SK-N-SH (cell line): ENCODE measurements around the gene HSPA12A. TPM values are rescaled to one million over a fixed set of nuclear protein-coding genes. Genes with fewer than 3 reads are reported as not detected.

Experiments used
- CTCF ChIA-PET: fragments of 300-600, 350-600 bp; formaldehyde crosslinking; extraction: SDS; loops from one replicate; lab custom pipeline; 2021; lab: Yijun Ruan, JAX
- POLR2A ChIA-PET: fragments of 350-600 bp; sonication (Branson Sonifier 250); formaldehyde crosslinking; extraction: SDS; loops from one replicate; lab custom pipeline; 2020; ENCODE audit warnings: antibody characterized with exemption, inconsistent platforms; lab: Yijun Ruan, JAX
- DNase-seq: peaks from one replicate; pipeline ENCODE4 v3.0.0; 2012
- H2AFZ ChIP-seq: fragments of 200-600 bp; sonication (generic); 2 replicates; pipeline ENCODE4 v1.8.1; 2016; ENCODE audit warnings: antibody characterized with exemption, mild to moderate bottlenecking, low read depth
- H3F3A ChIP-seq: fragments of 200-600 bp; sonication (generic); replicated peaks from 2 replicates; pipeline ENCODE3; 2016; ENCODE audit warnings: antibody characterized with exemption, mild to moderate bottlenecking; ENCODE audit not compliant: insufficient read depth
- H3K27ac ChIP-seq, 2 experiments: fragments of 200-500 bp in 1 of 2; fragments of 200-600 bp in 1 of 2; sonication (Bioruptor generic) in 1 of 2; sonication (generic), shearing (Covaris generic) in 1 of 2; 2 replicates each; pipeline versions ENCODE4 v1.5.1 to v1.6.1; 2014 to 2016; ENCODE audit warnings: low read depth in 2 of 2, inconsistent platforms in 1 of 2, low read length in 1 of 2, mild to moderate bottlenecking in 1 of 2, mixed read lengths in 1 of 2
- H3K27me3 ChIP-seq: fragments of 200-600 bp; sonication (generic), shearing (Covaris generic); 2 replicates; pipeline ENCODE4 v1.6.1; 2016; ENCODE audit warnings: mixed run types; ENCODE audit not compliant: insufficient read depth
- H3K36me3 ChIP-seq, 2 experiments: fragments of 200-500 bp in 1 of 2; fragments of 200-600 bp in 1 of 2; sonication (Bioruptor generic) in 1 of 2; sonication (generic) in 1 of 2; replicated peaks in 1 of 2; 2 replicates each; pipeline versions ENCODE3 to v1.5.1; 2014 to 2016; ENCODE audit warnings: low read length in 1 of 2, mild to moderate bottlenecking in 1 of 2; ENCODE audit not compliant: insufficient read depth in 2 of 2, control insufficient read depth in 1 of 2
- H3K4me1 ChIP-seq, 2 experiments: fragments of 200-500 bp in 1 of 2; fragments of 200-600 bp in 1 of 2; sonication (Bioruptor generic) in 1 of 2; sonication (generic), shearing (Covaris generic) in 1 of 2; 2 replicates each; pipeline versions ENCODE4 v1.5.1 to v1.6.1; 2014 to 2016; ENCODE audit warnings: low read depth in 1 of 2, low read length in 1 of 2, mixed run types in 1 of 2; ENCODE audit not compliant: insufficient read depth in 2 of 2, control insufficient read depth in 1 of 2
- H3K4me2 ChIP-seq: fragments of 200-600 bp; sonication (generic), shearing (Covaris generic); 2 replicates; pipeline ENCODE4 v1.6.1; 2017; ENCODE audit warnings: mixed run types
- H3K4me3 ChIP-seq, 2 experiments: fragments of 200-500 bp in 1 of 2; fragments of 200-600 bp in 1 of 2; sonication (Bioruptor generic) in 1 of 2; sonication (generic), shearing (Covaris generic) in 1 of 2; 2 replicates each; pipeline versions ENCODE4 v1.5.1 to v1.8.1; 2014 to 2016; ENCODE audit warnings: low read depth in 2 of 2, inconsistent platforms in 1 of 2, low read length in 1 of 2, mild to moderate bottlenecking in 1 of 2, mixed read lengths in 1 of 2, moderate library complexity in 1 of 2
- H3K79me2 ChIP-seq: fragments of 200-600 bp; sonication (generic); 2 replicates; pipeline ENCODE4 v1.8.1; 2017; ENCODE audit warnings: mild to moderate bottlenecking; ENCODE audit not compliant: insufficient read depth
- H3K9ac ChIP-seq: fragments of 200-600 bp; sonication (generic); 2 replicates; pipeline ENCODE4 v1.6.1; 2017; ENCODE audit warnings: mixed run types
- H3K9me2 ChIP-seq: fragments of 200-600 bp; sonication (generic); 2 replicates; pipeline ENCODE4 v1.6.1; 2017; ENCODE audit warnings: mixed run types
- H3K9me3 ChIP-seq: fragments of 200-600 bp; sonication (generic); 2 replicates; pipeline ENCODE4 v1.6.1; 2017; ENCODE audit warnings: mixed run types, mild to moderate bottlenecking, moderate library complexity
- H4K20me1 ChIP-seq: fragments of 200-600 bp; sonication (generic); 2 replicates; pipeline ENCODE4 v1.6.1; 2017; ENCODE audit warnings: mild to moderate bottlenecking, mixed run types; ENCODE audit not compliant: insufficient read depth
- CHD2 ChIP-seq: fragments of 150-350 bp; IDR thresholded peaks from 2 replicates; pipeline ENCODE4 v1.6.1; 2018; ENCODE audit warnings: low read length; ENCODE audit not compliant: partially characterized antibody
- CTCF ChIP-seq: fragments of 200-600 bp; sonication (generic); IDR thresholded peaks from 2 replicates; pipeline ENCODE4 v1.6.1; 2017; ENCODE audit warnings: antibody characterized with exemption, mild to moderate bottlenecking, moderate library complexity
- ELF1 ChIP-seq: IDR thresholded peaks from 2 replicates; pipeline ENCODE4 v1.4.0; 2012
- EP300 ChIP-seq, 2 experiments: IDR thresholded peaks; 2 replicates each; pipeline versions ENCODE4 v1.4.0 to v1.6.1; 2012; ENCODE audit warnings: borderline replicate concordance in 1 of 2, low read depth in 1 of 2, low read length in 1 of 2
- EZH2phosphoT487 ChIP-seq: fragments of 200-600 bp; sonication (generic); IDR thresholded peaks from 2 replicates; pipeline ENCODE4 v1.6.1; 2017; ENCODE audit warnings: low read depth, mixed run types, mild to moderate bottlenecking, antibody characterized with exemption, moderate library complexity, borderline replicate concordance
- FOXJ3 ChIP-seq: sonication (generic); formaldehyde crosslinking; IDR thresholded peaks from 2 replicates; pipeline ENCODE4 v1.5.1; 2020; ENCODE audit warnings: mild to moderate bottlenecking, missing genetic modification reagents
- FOXM1 ChIP-seq: IDR thresholded peaks from 2 replicates; pipeline ENCODE4 v1.4.0; 2012; ENCODE audit warnings: low read depth, mild to moderate bottlenecking
- GABPA ChIP-seq: IDR thresholded peaks from 2 replicates; pipeline ENCODE4 v1.4.0; 2012; ENCODE audit warnings: low read depth, mild to moderate bottlenecking
- GATA2 ChIP-seq: sonication (generic); formaldehyde crosslinking; IDR thresholded peaks from 2 replicates; pipeline ENCODE4 v1.5.0; 2020; ENCODE audit warnings: mild to moderate bottlenecking, missing genetic modification reagents
- MAX ChIP-seq: IDR thresholded peaks from 2 replicates; pipeline ENCODE4 v1.4.0; 2012; ENCODE audit warnings: low read depth
- MXI1 ChIP-seq: IDR thresholded peaks from 2 replicates; pipeline ENCODE4 v1.6.1; 2012; ENCODE audit warnings: mild to moderate bottlenecking, low read depth, low read length, improper control_type of control experiment
- NFIC ChIP-seq: IDR thresholded peaks from 2 replicates; pipeline ENCODE4 v1.4.0; 2012; ENCODE audit warnings: borderline replicate concordance
- NRF1 ChIP-seq: IDR thresholded peaks from 2 replicates; pipeline ENCODE4 v1.6.1; 2012; ENCODE audit warnings: low read depth, mild to moderate bottlenecking, low read length
- POLR2AphosphoS5 ChIP-seq: IDR thresholded peaks from 2 replicates; pipeline ENCODE4 v1.6.1; 2012; ENCODE audit warnings: low read depth, low read length
- RCOR1 ChIP-seq: fragments of 150-350 bp; IDR thresholded peaks from 2 replicates; pipeline ENCODE4 v1.6.1; 2017; ENCODE audit warnings: antibody characterized with exemption, low read length
- RXRA ChIP-seq: IDR thresholded peaks from 2 replicates; pipeline ENCODE4 v1.4.0; 2012; ENCODE audit warnings: low read depth, mild to moderate bottlenecking, borderline replicate concordance
- SIN3A ChIP-seq: IDR thresholded peaks from 2 replicates; pipeline ENCODE4 v1.6.1; 2012; ENCODE audit warnings: low read depth, mild to moderate bottlenecking, low read length, moderate library complexity, borderline replicate concordance
- SMC3 ChIP-seq: IDR thresholded peaks from 2 replicates; pipeline ENCODE4 v1.6.1; 2012; ENCODE audit warnings: low read depth, low read length, improper control_type of control experiment
- TAF1 ChIP-seq: IDR thresholded peaks from 2 replicates; pipeline ENCODE4 v1.6.1; 2012; ENCODE audit warnings: low read depth, mild to moderate bottlenecking, low read length, moderate library complexity, borderline replicate concordance
- TCF12 ChIP-seq: IDR thresholded peaks from 2 replicates; pipeline ENCODE4 v1.4.0; 2012
- TEAD4 ChIP-seq: IDR thresholded peaks from 2 replicates; pipeline ENCODE4 v1.4.0; 2012; ENCODE audit warnings: mild to moderate bottlenecking, borderline replicate concordance; ENCODE audit not compliant: insufficient read depth
- USF1 ChIP-seq: IDR thresholded peaks from 2 replicates; pipeline ENCODE4 v1.4.0; 2012; ENCODE audit warnings: low read depth, borderline replicate concordance
- YY1 ChIP-seq: IDR thresholded peaks from 2 replicates; pipeline ENCODE4 v1.4.0; 2012; ENCODE audit warnings: low read depth, mild to moderate bottlenecking
- WGBS: methylation state at CpG from one replicate; pipeline ENCODE4 v1.1.6; 2017; ENCODE audit warnings: low lambda C conversion rate; 5-methylcytosine and 5-hydroxymethylcytosine counted together
- polyA plus RNA-seq, 3 experiments: library from polyadenylated mRNA; depleted of rRNA; stranded (reverse); fragments of >200 nt; gene quantifications; 2 replicates each; pipeline ENCODE4 v1.2.3, GENCODE V29; 2012

The HSPA12A gene
- polyA plus RNA-seq, 1 of the 3 experiments (the other 2 are of a cell fraction) = 2.9 TPM

- Histone ChIP-seq H3K4me3 (no peak overlapping the region), H3K79me2 (no peaks in the 10 kb centered on the region), H3K9ac (no peak overlapping the region), H4K20me1 (no peaks in the 10 kb centered on the region), H3K27me3 (no peaks in the 10 kb centered on the region; the same call in 1 of the 2 replicates), H3K9me2 (no peaks in the 10 kb centered on the region), H3K9me3 (no peaks in the 10 kb centered on the region), H3K4me2 (no peak overlapping the region), H2AFZ (no peak overlapping the region), H3K4me1 (no peaks in the 10 kb centered on the region), H3F3A (no peaks in the 10 kb centered on the region), H3K27ac (no peak overlapping the region), H3K36me3 (no peaks in the 10 kb centered on the region)
- TF ChIP-seq GABPA (no peak), SIN3A (no peak), FOXM1 (no peak), MXI1 (no peak), POLR2AphosphoS5 (no peak), CHD2 (no peak), MAX (no peak), FOXJ3 (CRISPR knock-in tag) (no peak)
- no peak for DNase-seq
- CTCF ChIA-PET = interaction anchor here (0.8 to 1.2 kb wide), 2 partner anchors 151 to 160 kb away, joined by 3 read pairs; no protein-coding TSS in a partner anchor
- POLR2A ChIA-PET = no interaction called here
Observed at GRCh38 chr10:116636385-116636784, 106.0 kb downstream of the HSPA12A start.

GRCh38 chr10:116634126-116634975, 108.0 kb downstream of the HSPA12A start:
- H3K4me2 ChIP-seq = no peak overlapping the region
- CTCF ChIA-PET = interaction anchor here (1.0 kb wide), 1 partner anchor 540 kb away, joined by 4 read pairs; no protein-coding TSS in a partner anchor
- no peaks in the 10 kb centered on the region for H3K79me2 ChIP-seq
- WGBS = 53% methylated on average over 11 of the region's 11 CpGs
- POLR2A ChIA-PET = no interaction called here
- H3K27me3 ChIP-seq = no peaks in the 10 kb centered on the region; the same call in 1 of the 2 replicates
- no peak overlapping the region for H3K27ac ChIP-seq
- H3K9me3 ChIP-seq = no peaks in the 10 kb centered on the region
- no peaks in the 10 kb centered on the region for H4K20me1 ChIP-seq
- H3K36me3 ChIP-seq = no peaks in the 10 kb centered on the region
- H3K9ac ChIP-seq = no peak overlapping the region
- no peaks in the 10 kb centered on the region for H3K4me1 ChIP-seq
- H3K4me3 ChIP-seq = no peak overlapping the region
- H2AFZ ChIP-seq = no peak overlapping the region
- DNase-seq = no peak
- TF ChIP-seq RXRA = no peak
- no peak for TF ChIP-seq RCOR1
- no peak for TF ChIP-seq EZH2phosphoT487
- TF ChIP-seq CTCF = no peak
- TF ChIP-seq TAF1 = no peak
- no peak for TF ChIP-seq NRF1
- TF ChIP-seq GABPA = no peak
- no peak for TF ChIP-seq YY1
- TF ChIP-seq USF1 = no peak
- TF ChIP-seq MXI1 = no peak
- no peak for TF ChIP-seq TEAD4
- no peak for TF ChIP-seq ELF1
- no peak for TF ChIP-seq SMC3
- no peak for TF ChIP-seq TCF12
- TF ChIP-seq EP300 (IDR thresholded peaks at IDR 0.05; ENCODE audit: borderline replicate concordance in 1 of 2, low read depth in 1 of 2, low read length in 1 of 2) = no peak
- TF ChIP-seq GATA2 (CRISPR knock-in tag) = no peak
- no peak for TF ChIP-seq NFIC
- TF ChIP-seq FOXJ3 (CRISPR knock-in tag) = no peak
- H3F3A ChIP-seq = no peaks in the 10 kb centered on the region
- H3K9me2 ChIP-seq = no peaks in the 10 kb centered on the region
